ENCODE data around the gene FNBP1L. TPM values are rescaled to one million over a fixed set of nuclear protein-coding genes. Genes with fewer than 3 reads are reported as not detected.

FNBP1L gene
- total RNA-seq, 4 donors from 2014 or later = 6.1 to 24.7 (median 14.7) TPM

- H3K36me3 ChIP-seq = no peaks in the 10 kb centered on the region
- no peaks in the 10 kb centered on the region for H3K4me1 ChIP-seq
- WGBS, 2 donors (ENCODE audit: low coverage in 1 of 2) = 83 to 94% methylated on average over 2 of the region's 2 CpGs
- TF ChIP-seq EP300 (IDR thresholded peaks at IDR 0.05) = no peak
- no peak for TF ChIP-seq CTCF (IDR thresholded peaks at IDR 0.05)
- TF ChIP-seq POLR2AphosphoS5 (IDR thresholded peaks at IDR 0.05) = no peak
- TF ChIP-seq POLR2A (IDR thresholded peaks at IDR 0.05) = no peak
- no peaks in the 10 kb centered on the region for H3K9me3 ChIP-seq
- no peak overlapping the region for H3K4me3 ChIP-seq
- no peak overlapping the region for H3K27ac ChIP-seq
- no peaks in the 10 kb centered on the region for H3K27me3 ChIP-seq
- no peak for ATAC-seq
Observed at GRCh38 chr1:93526431-93526830, 78.5 kb downstream of the FNBP1L start.

GRCh38 chr1:93528412-93528811 is 80.5 kb downstream of the FNBP1L start:
- no peaks in the 10 kb centered on the region for H3K4me1 ChIP-seq
- no peak overlapping the region for H3K4me3 ChIP-seq
- 83 to 100% methylated on average over 1 of the region's 1 CpG for WGBS, 2 donors (ENCODE audit: low coverage in 1 of 2)
- no peaks in the 10 kb centered on the region for H3K36me3 ChIP-seq
- ATAC-seq = no peak
- H3K27ac ChIP-seq = no peak overlapping the region
- TF ChIP-seq POLR2A (IDR thresholded peaks at IDR 0.05) (no peak), POLR2AphosphoS5 (IDR thresholded peaks at IDR 0.05) (no peak)
- no peaks in the 10 kb centered on the region for H3K27me3 ChIP-seq
- no peaks in the 10 kb centered on the region for H3K9me3 ChIP-seq

GRCh38 chr1:93531193-93531592 is 83.3 kb downstream of the FNBP1L start:
- Histone ChIP-seq H3K4me1 (no peaks in the 10 kb centered on the region), H3K9me3 (no peaks in the 10 kb centered on the region), H3K27me3 (no peaks in the 10 kb centered on the region), H3K4me3 (no peak overlapping the region), H3K27ac (no peak overlapping the region), H3K36me3 (no peaks in the 10 kb centered on the region)
- TF ChIP-seq EP300 (IDR thresholded peaks at IDR 0.05) (no peak), POLR2A (IDR thresholded peaks at IDR 0.05) (no peak)
- WGBS, 2 donors (ENCODE audit: low coverage in 1 of 2) = 58 to 62% methylated on average over 2 of the region's 2 CpGs
- ATAC-seq = no peak

DNA sequence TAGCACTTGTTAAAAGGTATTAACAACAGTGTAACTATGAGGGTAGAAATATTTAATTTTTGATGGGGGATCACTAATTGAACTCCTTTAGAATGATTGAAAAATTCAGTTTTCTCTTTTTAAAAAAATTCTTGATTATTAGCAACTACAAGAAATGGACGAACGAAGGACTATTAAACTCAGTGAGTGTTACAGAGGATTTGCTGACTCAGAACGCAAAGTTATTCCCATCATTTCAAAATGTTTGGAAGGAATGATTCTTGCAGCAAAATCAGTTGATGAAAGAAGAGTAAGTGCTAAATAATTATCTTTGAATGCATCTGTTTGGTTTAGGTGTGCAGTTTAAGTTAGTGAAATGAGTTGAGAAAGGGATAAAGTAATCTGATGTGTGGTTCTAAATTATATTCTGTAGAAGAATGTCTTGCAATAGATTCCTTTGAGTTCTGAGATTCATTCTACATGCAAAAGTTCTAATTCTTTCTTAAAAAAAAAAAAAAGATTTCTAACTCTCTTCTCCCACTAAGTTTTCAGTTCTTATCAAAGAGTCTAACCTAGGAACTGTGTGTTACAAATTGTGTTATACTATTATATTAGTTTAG is 85.0 kb downstream of the FNBP1L start:
- ATAC-seq = no peak
- Histone ChIP-seq H3K4me1 (no peaks in the 10 kb centered on the region), H3K4me3 (no peak overlapping the region), H3K27ac (no peak overlapping the region), H3K27me3 (no peaks in the 10 kb centered on the region), H3K9me3 (no peaks in the 10 kb centered on the region), H3K36me3 (no peaks in the 10 kb centered on the region)
- 94 to 100% methylated on average over 3 of the region's 3 CpGs for WGBS, 2 donors (ENCODE audit: low coverage in 1 of 2)
- TF ChIP-seq CTCF (IDR thresholded peaks at IDR 0.05) (no peak), EP300 (IDR thresholded peaks at IDR 0.05) (no peak), POLR2AphosphoS5 (IDR thresholded peaks at IDR 0.05) (no peak), POLR2A (IDR thresholded peaks at IDR 0.05) (no peak)

DNA sequence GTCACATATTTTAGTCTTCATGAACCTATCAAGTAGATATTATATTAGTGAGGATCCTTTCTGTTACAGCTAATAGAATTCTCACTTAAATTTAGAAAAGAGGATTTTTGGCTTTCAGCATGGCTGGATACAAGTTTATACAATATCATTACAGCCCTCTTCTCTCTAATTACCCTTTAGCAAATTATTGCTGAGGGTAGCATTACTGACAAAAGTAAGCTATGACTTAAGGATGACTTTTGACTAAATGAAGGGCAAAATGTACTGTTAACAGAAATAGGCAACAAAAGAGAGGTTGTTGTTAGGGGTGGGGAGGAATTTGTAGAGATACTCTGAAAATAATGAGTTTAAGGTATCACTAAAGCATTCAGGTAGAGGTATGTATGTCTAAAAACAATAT is 85.8 kb downstream of the FNBP1L start:
- Histone ChIP-seq H3K4me3 (no peak overlapping the region), H3K4me1 (no peaks in the 10 kb centered on the region), H3K9me3 (no peaks in the 10 kb centered on the region), H3K27me3 (no peaks in the 10 kb centered on the region), H3K36me3 (no peaks in the 10 kb centered on the region), H3K27ac (no peak overlapping the region)
- no peak for TF ChIP-seq POLR2AphosphoS5 (IDR thresholded peaks at IDR 0.05)
- no peak for ATAC-seq

DNA sequence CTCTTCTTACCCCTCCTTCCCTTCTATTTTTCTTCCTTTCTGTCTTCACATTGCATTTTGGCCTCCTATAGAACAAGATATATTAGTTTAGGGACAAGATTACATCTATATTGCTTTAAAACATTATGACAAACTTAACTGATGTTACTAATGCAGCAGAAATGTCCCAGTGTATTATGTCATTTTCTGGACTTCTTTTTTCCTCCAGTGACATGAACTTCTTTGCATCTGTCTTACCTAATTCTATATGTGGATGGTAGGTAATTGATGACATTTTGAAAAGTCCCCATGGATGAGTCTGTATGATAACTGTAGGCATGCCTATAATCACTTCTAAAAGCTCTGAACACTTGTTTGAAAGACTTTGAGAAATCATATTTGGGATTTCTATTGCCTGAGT is 89.5 kb downstream of the FNBP1L start:
- Histone ChIP-seq H3K27ac (no peak overlapping the region), H3K4me1 (no peaks in the 10 kb centered on the region), H3K9me3 (no peaks in the 10 kb centered on the region), H3K36me3 (no peaks in the 10 kb centered on the region), H3K4me3 (no peak overlapping the region), H3K27me3 (no peaks in the 10 kb centered on the region)
- TF ChIP-seq EP300 (IDR thresholded peaks at IDR 0.05) (no peak), CTCF (IDR thresholded peaks at IDR 0.05) (no peak), POLR2AphosphoS5 (IDR thresholded peaks at IDR 0.05) (no peak), POLR2A (IDR thresholded peaks at IDR 0.05) (no peak)
- ATAC-seq = no peak
